ENCODE data around the gene GSTO2. TPM values are rescaled to one million over a fixed set of nuclear protein-coding genes. Genes with fewer than 3 reads are reported as not detected.

The GSTO2 gene
- total and polyA plus RNA-seq, 2 of the 13 experiments (the other 11 are each of a cell fraction or from before 2014, with no cell fraction given) = 2.1 to 7.9 TPM

GRCh38 chr10:104254493-104255310 is 14.3 kb upstream of the GSTO2 start, which contains the start of gene GSTO1:
Gene GSTO1, plus strand, starts transcription at chr10:104254892. Its CDS starts 37 bp downstream, at chr10:104254929.
- Histone ChIP-seq H3K4me2 (ENCODE audit: low read depth, low read length) (peak within 1 kb of the TSS; percentile 84), H3K9ac (ENCODE audit: insufficient read depth, low read depth, low read length) (peak within 1 kb of the TSS; percentile 83), H3K27ac (ENCODE audit: extremely low read length, insufficient read depth, low read length) (peak within 1 kb of the TSS; percentile 90), H3K4me1 (ENCODE audit: insufficient read depth, low read length) (peaks cover 81% of the 10 kb centered on the region), H2AFZ (ENCODE audit: low read length) (no peak within 1 kb of the TSS), H3K27me3 (ENCODE audit: control insufficient read depth in 1 of 2, insufficient read depth in 2 of 2, low read length in 2 of 2) (no peaks in the 10 kb centered on the region; a peak in 1 of 5 replicates), H3K36me3 (replicated peaks in 1 of 2; ENCODE audit: control insufficient read depth in 1 of 2, insufficient read depth in 2 of 2, low read length in 2 of 2) (peaks cover 2 to 19% of the 10 kb centered on the region in 2 experiments; a peak in 4 of 5 replicates), H3K9me3 (ENCODE audit: low read length) (no peaks in the 10 kb centered on the region), H3K4me3 (replicated peaks in 1 of 3; ENCODE audit: insufficient read depth in 1 of 3, low read depth in 2 of 3, low read length in 3 of 3) (peak within 1 kb of the TSS; percentile 83 to 88 (median 88)), H4K20me1 (ENCODE audit: insufficient read depth, low read length) (peaks cover 5% of the 10 kb centered on the region; the same call in 1 of the 2 replicates), H3K79me2 (ENCODE audit: insufficient read depth, low read length) (peaks cover 59% of the 10 kb centered on the region)
- 0% methylated on average over 2 of the region's 69 CpGs for WGBS (ENCODE audit: low lambda C conversion rate)
- DNase-seq (ENCODE audit: low spot score) (peak; percentile 35), ATAC-seq (peak; percentile 39), FAIRE-seq (no peak)
- POLR2A ChIA-PET = interaction anchor here (0.7 to 6.7 kb wide), 13 partner anchors 9 to 133 kb away, joined by 3 to 59 read pairs (median 5); partner anchors contain the start of genes CFAP43, ITPRIP and SFR1
- intact Hi-C loops (cut with micrococcal nuclease; ENCODE audit: unreplicated experiment) (loop anchor here (10.0 kb wide), 1 partner anchor 130 kb away; the partner anchor contains the start of gene SFR1), in situ Hi-C loops (cut with HindIII; ENCODE audit: extremely low pct_ligation_motif_present, low pct_unique_long_range_greater_than_20kb) (no loop called here)
- no TSS peak for BruUV-seq (replicated peaks)
- CTCF ChIA-PET (ENCODE audit: low intra/inter-chr PET ratio, low total read pairs) = no interaction called here
- TF ChIP-seq FOXC1 (CRISPR knock-in tag; IDR thresholded peaks at IDR 0.05; ENCODE audit: borderline replicate concordance) = no peak
- no peak for TF ChIP-seq ZBTB43 (CRISPR knock-in tag; conservative IDR thresholded peaks at IDR 0.05)
- TF ChIP-seq ZNF766 (CRISPR knock-in tag; IDR thresholded peaks at IDR 0.05; ENCODE audit: borderline replicate concordance) = no peak
- TF ChIP-seq XRCC5 (optimal IDR thresholded peaks at IDR 0.05; ENCODE audit: low read length) = no peak
- TF ChIP-seq ZNF589 (CRISPR knock-in tag; conservative IDR thresholded peaks at IDR 0.05) = 0 out of 2 replicates have a peak, but pooled peaks have one; percentile 18
- TF ChIP-seq ZNF121 (CRISPR knock-in tag; IDR thresholded peaks at IDR 0.05) = no peak
- no peak for TF ChIP-seq CBX2 (IDR thresholded peaks at IDR 0.05; ENCODE audit: low read depth, low read length)
- no peak for TF ChIP-seq CBX2 (CRISPR knock-in tag; IDR thresholded peaks at IDR 0.05; ENCODE audit: low read depth)
- peak; percentile 43; the same call in 1 of the 2 replicates for TF ChIP-seq GABPA (IDR thresholded peaks at IDR 0.05; ENCODE audit: low read depth, low read length)
- peak; percentile 60 for TF ChIP-seq GABPA (CRISPR knock-in tag; IDR thresholded peaks at IDR 0.05; ENCODE audit: low read depth)
- no peak for TF ChIP-seq CREM (IDR thresholded peaks at IDR 0.05)
- TF ChIP-seq CREM (CRISPR knock-in tag; IDR thresholded peaks at IDR 0.05) = no peak
- TF ChIP-seq ZMYM3 (CRISPR knock-in tag; IDR thresholded peaks at IDR 0.05) = no peak; the same call in 1 of the 2 replicates
- TF ChIP-seq SP1 (IDR thresholded peaks at IDR 0.05) = no peak
- TF ChIP-seq SP1 (CRISPR knock-in tag; IDR thresholded peaks at IDR 0.05) = no peak
- no peak for TF ChIP-seq ZEB1 (IDR thresholded peaks at IDR 0.05; ENCODE audit: insufficient replicate concordance, low read depth)
- TF ChIP-seq, protein P1, sequence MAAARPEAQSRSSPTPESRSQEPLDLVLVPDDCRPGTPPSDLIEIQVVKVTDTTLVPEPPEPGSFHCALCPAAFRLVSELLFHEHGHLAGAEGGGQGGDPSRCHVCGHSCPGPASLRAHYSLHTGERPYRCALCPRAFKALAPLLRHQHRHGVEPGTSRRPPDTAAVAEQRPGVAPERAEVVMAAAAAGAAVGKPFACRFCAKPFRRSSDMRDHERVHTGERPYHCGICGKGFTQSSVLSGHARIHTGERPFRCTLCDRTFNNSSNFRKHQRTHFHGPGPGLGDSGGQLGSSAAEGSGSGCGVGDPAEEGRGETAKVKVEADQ (CRISPR knock-in tag; IDR thresholded peaks at IDR 0.05; ENCODE audit: borderline replicate concordance) = no peak
- TF ChIP-seq TBP (CRISPR knock-in tag; IDR thresholded peaks at IDR 0.05) = no peak
- peak; percentile 71; the same call in 1 of the 2 replicates for TF ChIP-seq ZNF343 (CRISPR knock-in tag; IDR thresholded peaks at IDR 0.05)
- no peak for TF ChIP-seq NFE2 (CRISPR knock-in tag; IDR thresholded peaks at IDR 0.05)
- 0 out of 2 replicates have a peak, but pooled peaks have one; percentile 58 for TF ChIP-seq PCBP1 (IDR thresholded peaks at IDR 0.05; ENCODE audit: borderline replicate concordance, low read depth, low read length)
- no peak for TF ChIP-seq ZNF451 (CRISPR knock-in tag; IDR thresholded peaks at IDR 0.05)

Measured in HepG2 (cell line).